NCI-H2171 treated with DMSO at 0.1 percent for 48 hours (cell line): ENCODE results near the gene EPS8L3.
A peak's percentile ranks its signal among the peaks of the same experiment; 100 is the strongest.

Experiments
- DNase-seq: peaks from one replicate; lab custom pipeline; 2025; lab: John Stamatoyannopoulos, UW

Gene EPS8L3

DNA sequence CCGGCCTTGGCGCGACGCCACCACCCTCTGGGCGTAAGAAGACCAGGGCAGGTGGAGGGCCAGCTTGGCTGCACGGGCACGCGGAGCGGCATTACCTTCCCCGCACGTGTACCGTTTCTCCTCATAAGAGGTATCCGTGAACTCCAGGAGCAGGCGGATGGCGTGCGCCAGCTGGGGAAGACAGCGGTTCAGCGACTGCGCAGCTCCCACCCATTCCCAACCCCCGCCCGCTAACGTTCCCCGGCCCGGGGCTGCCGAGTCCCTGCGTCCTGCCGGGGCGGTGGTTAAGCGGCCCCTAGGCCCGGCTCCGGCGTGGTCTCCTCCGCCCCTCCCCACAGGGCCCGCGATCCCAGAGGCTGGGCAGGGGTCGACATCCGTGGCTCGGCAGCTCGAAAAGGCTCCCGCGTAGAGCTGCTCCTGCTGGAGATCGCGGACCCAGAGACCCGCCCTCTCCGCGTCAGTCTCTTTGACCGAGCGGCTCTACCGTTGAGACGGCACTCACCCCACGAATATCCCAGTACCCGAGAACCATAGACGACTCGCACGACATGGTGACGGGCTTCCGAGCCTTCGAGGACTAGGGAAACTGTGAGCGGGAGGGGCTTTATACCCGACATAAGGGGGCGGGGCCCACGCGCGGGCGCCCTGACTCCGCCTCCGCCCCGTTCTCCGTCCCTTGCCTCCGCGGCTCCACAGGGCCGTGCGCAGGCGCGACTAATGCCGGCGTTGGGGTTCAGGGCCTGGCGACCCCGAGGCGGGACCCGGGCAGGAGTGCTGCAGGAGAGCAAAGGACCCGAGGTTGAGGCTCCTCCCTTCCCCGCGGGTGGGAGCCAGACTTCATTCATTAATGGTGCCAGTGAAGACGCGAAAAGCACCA lies 23.7 kb downstream of the EPS8L3 start:
- DNase-seq, result peak; percentile 70

DNA sequence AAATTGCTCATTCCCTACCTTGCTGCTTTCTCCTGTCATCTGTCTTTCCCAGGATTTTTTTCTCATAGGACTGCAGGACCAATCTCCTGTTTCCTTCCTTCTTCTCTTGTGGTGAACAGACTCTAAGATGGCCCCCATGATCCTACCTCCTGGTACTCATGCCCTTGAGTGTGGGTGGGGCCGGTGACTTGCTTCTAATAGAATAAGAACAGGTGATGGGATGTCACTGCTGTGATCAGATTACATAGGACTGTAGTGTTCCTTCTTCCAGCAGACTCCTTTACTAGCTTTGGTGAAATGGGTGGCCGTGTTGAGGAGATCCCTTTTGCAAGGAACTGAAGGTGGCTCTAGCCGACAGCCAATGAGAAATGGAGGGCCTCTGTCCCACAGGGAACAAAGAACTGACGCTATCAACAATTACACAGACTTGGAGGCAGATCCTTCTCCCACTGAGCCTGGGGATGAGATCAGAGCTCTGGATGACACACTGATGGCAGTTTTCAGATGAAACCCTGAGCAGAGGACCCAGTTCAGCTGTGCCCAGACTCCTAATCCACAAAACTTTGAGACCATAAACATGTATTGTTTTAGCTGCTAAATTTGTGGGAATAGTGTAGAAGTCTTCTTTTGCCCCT lies 30.4 kb downstream of the EPS8L3 start:
- peak; percentile 25 for DNase-seq

DNA sequence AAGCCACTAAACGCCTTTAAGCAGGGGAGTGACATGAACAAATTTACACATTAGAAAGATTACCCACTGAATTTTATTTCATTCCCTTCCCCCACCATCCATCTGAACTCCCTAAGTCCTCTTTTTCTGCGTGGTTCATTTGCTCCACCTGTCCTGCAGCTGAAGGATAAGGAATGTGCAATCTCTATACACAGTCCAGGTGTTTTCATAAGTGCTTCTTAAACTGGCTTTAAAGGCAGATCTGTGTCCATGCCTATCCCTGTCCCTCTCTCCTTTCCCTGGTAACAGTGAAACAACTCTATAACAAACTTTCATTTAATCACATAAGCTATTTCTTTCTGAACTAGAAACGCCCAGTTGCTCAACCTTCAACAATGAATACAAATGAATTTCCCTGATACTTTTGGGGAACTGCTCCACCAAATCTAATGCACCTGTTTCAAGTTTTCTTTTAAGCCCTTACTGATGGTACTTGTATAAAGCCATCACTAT lies 31.3 kb downstream of the EPS8L3 start:
- peak; percentile 12 for DNase-seq

DNA sequence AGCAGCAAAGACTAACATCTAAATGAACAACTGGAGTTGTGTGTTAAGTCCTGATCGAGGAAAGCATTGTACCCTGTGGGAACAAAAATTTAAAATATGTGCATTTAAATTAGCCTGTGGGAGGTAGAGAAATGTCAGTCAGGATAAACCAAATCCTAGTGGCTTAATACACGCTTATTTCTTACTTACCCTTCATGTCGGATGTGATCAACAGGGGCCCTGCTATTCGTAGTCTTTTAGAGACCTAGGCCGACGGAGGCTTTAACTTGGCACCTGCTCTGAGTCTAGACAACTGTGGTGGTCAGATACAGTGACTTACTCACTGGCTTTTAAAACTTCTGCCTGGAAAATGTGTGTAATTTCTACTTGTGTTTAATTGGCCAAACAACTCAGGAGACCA lies 33.1 kb downstream of the EPS8L3 start:
- DNase-seq, result no peak

GRCh38 chr1:109728870-109729269 lies 34.9 kb downstream of the EPS8L3 start:
- no peak for DNase-seq

DNA sequence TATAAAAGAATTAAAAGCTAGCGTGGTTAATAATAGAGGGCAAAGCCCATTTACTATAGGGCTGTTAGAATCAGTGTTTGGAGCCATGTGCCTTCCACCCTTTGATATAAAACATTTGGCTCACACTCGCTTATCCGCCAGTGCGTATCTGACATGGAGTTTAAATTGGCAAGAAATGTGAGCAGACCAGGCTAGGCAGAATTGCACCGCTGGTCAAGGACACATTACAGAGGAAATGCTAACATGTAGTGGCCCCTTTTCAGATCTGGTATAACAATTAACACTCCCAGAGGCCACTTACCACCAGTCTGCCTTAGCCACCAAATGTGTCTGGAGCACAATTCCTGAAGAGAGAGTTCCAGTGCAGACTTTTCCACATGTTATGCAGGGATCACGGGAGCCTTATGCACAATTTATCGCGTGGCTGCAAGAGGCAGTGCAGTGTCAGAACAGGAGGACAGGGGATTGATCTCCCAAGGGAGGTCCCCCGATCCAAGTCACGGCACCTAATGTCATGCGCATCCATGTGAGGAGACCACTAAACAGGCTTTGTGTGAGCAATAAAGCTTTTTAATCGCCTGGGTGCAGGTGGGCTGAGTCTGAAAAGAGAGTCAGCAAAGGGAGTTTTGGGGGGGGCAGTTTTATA lies 36.9 kb downstream of the EPS8L3 start:
- DNase-seq, result no peak

- DNase-seq, result no peak
These were observed 37.7 kb downstream of the EPS8L3 start for GRCh38 chr1:109726007-109726406.

GRCh38 chr1:109725510-109725909 lies 38.2 kb downstream of the EPS8L3 start:
- DNase-seq, result no peak

DNA sequence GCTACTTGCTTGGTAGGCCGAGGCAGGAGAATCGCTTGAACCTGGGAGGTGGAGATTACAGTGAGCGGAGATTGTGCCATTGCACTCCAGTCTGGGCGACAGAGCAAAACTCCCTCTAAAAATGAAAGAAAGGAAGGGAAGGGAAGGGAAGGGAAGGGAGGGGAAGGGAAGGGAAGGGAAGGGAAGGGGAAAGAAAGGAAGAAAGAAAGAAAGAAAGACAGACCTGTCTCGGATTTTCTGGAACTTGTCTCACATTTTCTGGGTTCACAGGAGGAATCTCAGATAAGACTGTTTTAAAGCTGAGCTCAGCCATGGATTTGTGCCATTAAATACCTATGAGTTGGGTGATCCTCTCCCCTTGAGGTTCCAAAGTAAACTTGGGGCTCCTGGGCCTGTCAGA lies 38.8 kb downstream of the EPS8L3 start:
- DNase-seq, result no peak

- no peak for DNase-seq
These were observed 40.6 kb downstream of the EPS8L3 start for GRCh38 chr1:109722908-109723691.

DNA sequence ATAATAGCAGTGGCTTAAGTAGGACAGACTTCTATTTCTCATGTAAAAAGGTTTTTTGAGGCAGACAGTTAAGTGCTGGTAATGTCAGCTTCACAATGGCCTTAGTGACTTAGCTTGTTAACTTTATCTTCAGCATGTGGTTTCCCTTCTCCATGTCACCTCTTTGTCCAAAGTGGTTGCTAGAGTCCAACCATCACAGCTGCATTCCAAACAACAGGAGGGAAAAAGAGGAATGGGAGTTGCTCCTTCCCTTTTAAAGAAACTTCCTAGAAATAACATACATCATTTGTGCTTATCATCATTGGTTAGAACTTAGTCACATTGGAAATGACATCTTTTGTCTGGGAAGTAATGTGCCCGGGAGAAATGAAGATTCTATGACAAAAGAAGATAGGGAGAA lies 41.8 kb downstream of the EPS8L3 start:
- DNase-seq, result no peak

- no peak for DNase-seq
These were observed 42.7 kb downstream of the EPS8L3 start for GRCh38 chr1:109721042-109721441.

DNA sequence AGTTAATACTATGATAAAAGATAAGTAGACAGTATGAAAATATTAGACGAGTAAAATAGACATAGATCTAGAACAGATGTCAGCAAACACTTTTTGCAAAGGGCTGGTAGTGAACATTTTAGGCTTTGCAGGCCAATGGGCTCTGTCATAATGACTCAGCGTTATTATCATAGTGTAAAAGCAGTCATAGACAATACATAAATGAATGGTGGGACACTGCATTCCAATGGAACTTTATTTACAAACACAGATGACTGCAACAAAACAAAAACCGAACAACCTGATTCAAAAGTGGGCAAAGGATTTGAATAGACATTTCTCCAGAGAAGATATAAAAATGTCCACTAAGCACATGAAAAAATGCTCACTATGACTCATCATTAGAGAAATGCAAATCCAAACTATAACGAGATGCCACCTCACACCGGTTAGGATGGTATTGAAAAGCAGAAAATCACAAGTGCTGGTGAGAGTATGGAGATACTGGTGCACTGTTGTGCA lies 44.3 kb downstream of the EPS8L3 start:
- DNase-seq, result no peak

DNA sequence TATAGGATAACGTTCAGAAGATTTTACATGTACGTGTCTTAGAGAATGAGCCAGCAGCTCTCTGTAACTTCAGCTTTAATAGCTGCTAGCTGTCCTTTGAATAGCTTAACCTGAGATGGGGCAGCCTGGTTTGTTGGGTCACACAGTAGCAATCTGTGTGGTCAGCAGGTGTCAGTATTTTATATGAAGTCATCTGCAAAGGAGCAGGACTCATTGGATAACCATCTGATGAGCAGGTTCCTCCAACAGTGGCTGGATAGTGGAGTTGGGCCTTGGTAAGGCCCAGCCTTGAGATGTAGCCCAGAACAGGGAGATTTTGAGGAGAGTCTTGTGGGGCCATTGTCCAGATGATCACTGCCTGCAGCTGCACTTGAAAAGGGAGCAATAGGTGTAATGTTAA lies 45.2 kb downstream of the EPS8L3 start:
- no peak for DNase-seq

GRCh38 chr1:109717729-109718128 lies 46.0 kb downstream of the EPS8L3 start:
- DNase-seq, result no peak

DNA sequence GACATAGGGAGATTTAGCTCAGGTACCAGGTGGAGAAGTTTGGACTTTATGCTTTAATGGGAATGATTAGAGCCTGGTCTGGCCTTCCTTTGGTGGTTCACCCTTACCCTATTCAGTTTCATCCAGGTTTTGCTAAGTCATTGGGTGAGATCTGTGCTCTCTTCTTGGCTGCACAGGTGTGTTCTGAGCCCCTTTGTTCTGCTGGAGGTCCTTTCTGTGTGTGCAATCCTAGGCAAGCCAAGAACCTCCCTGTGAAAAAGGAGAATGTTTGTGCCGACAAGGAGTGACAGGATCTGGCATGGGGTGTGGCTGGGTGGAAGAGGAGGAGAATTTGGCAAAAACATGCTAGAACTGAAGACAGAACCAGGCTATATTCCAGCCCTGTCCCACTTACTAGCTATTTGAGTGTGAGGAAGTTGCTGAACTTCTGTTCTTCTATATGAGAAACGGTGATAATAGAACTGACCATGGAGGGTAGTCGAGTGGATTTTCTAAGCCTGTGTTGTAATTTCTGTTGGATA lies 47.1 kb downstream of the EPS8L3 start:
- DNase-seq, result no peak

- no peak for DNase-seq
These were observed 47.6 kb downstream of the EPS8L3 start for GRCh38 chr1:109716121-109716520.

DNA sequence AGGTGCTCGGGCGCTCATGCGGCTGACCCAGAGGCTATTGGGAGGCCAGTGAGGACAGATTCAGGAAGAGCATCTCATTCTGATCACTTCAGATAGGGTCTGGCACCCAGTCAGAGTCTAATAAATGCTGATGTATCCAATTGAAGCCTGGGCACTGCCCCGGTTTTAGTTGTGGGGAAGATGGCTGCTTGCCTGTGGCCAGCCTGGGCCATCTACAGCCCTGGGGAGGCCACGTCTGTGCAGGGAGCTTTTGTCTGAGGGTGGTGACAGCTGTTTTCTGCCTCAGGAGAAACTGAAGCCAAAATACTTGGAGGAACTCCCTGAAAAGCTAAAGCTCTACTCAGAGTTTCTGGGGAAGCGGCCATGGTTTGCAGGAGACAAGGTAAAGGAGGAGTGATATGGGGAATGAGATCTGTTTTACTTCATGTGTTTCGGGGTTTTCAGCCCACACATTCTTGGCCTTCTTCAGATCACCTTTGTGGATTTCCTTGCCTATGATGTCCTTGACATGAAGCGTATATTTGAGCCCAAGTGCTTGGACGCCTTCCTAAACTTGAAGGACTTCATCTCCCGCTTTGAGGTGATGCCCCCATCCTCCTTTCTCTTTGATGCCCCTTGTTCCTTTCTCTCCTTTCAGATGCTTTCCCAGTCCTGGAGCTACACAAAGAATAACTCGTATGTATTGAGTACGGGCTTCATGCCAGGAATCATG lies 48.9 kb downstream of the EPS8L3 start:
- DNase-seq, result no peak

- DNase-seq, result no peak
These were observed 50.1 kb downstream of the EPS8L3 start for GRCh38 chr1:109713636-109714035.

- DNase-seq, result no peak
These were observed 51.3 kb downstream of the EPS8L3 start for GRCh38 chr1:109712321-109712864.
